ENCODE results near the gene WDR33.

WDR33 gene

DNA sequence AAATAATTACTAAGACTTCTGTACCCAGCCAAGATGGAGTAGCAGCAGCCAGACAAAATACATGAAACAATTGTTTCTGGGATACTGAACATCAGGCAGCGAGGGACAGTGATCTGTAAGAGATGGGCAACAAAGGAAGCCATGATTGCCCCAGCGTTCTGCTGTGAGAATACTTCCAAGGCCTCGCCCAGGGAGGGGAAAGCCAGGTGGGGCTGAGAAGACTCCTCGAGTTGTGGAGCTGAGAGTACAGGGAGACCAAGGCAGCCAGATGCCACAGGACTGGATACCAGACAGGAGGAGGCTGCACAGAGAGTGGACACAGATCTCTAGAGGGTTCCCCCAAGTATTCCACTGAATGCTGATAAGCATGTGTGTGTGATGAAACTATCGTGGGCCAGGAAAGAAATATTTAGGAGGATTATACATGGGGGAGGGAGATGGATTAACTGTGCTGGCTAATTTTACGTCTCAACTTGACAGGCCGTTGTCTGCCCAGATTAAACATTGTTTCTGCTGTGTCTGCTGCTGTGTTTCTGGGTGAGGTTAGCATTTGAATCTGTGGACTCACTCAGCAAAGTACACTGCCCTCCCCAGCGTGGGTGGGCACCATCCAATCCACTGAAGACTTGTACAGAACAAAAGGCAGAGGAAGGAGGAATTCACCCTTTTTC lies 125.4 kb downstream of the WDR33 start:
- DNase-seq = no peak

DNA sequence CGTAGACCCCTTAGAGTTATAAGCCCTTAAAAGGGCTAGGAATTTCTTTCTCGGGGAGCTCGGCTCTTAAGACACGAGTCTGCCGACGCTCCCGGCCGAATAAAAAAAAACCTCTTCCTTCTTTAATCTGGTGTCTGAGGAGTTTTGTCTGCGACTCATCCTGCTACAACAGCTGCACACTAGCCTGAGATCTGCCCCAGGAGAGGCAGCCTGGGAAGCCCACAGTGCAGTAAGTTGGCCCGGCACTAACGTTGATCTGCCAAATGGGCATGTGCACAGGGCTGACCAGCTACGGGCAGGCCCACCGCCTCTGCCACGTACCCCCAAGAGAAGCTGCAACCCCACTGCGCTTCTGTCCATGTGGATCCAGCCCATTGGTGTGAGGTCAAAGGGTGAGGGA lies 127.2 kb downstream of the WDR33 start:
- no peak for DNase-seq

DNA sequence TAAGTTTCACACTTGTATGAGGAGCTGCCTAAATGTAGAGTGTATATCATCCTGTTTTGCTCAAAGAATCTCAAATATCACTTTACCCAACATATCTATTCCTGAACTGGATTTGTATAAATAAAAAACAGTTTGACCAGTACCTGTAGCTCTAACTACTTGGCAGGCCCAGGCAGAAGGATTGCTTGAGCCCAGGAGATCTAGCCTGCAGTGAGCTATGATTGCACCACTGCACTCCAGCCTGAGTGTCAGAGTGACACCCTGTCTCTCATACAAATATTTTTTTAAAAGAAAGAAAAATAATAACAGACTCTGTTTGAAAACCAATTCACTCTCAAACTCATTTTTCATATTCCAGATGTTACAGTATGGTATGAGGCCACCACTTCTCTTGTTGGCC lies 127.9 kb downstream of the WDR33 start:
- DNase-seq = no peak

DNA sequence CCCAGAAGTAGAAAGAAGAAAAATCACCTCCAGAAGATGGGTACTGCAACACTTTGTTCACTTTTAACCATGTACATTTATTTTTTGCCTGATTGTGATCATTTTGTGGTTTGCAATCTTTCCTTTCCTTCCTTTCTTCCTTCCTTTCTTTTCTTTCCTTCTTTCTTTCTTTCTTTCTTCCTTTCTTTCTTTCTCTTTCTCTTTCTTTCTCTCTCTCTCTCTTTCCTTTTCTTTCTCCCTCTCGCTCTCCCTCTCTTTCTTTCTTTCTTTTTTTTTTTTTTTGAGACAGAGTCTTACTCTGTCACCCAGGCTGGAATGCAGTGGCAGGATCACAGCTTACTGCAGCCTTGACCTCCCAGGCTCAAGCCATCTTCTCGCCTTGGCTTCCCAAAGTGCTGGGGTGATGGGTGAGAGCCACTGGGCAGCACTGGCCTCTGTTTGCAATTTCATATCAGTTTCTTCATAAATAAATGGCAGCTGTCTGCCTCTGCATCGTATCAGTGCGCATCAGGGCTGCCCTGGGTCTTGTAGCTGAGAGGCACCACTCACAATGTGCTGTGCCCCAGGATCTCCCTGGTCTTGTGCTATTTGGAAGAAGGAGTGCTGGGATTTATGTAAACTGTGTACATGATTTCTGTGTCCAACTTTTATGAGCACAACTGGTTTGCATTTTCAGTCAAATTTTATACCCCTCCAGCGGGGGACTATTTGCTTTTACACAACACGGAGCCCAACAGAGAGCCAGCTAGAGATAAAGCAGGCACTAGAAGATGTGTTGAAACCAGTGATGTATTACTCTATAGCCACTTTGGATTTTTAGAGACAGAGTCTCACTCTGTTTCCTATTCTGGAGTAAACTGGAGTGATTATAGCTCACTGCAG lies 128.8 kb downstream of the WDR33 start:
- no peak for DNase-seq

DNA sequence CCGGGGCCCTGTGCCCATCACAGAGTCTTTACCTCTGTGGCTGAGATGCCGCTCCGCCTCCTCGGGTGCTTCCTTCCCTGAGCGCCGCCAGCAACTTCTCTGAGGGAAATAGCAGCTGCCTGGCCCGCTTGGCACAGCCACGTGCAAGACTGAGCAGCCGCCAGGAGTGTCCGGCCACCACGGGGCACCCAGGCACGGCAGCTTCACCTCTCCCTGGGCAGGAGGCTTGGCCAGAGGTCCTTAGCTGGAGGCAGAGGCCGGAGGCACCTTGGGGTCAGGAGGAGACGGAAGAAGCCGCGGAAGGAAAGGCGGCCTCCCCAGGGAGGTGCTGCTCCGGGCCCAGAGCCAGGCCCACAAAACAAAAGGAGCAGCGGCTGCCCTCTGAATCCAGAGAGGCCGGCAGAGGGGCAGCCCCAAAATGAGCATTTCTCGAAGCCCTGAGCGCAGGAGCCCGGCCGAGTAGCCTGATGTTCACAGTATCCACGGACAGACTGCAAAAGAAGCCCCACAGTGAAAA lies 129.6 kb downstream of the WDR33 start:
- no peak for DNase-seq

DNA sequence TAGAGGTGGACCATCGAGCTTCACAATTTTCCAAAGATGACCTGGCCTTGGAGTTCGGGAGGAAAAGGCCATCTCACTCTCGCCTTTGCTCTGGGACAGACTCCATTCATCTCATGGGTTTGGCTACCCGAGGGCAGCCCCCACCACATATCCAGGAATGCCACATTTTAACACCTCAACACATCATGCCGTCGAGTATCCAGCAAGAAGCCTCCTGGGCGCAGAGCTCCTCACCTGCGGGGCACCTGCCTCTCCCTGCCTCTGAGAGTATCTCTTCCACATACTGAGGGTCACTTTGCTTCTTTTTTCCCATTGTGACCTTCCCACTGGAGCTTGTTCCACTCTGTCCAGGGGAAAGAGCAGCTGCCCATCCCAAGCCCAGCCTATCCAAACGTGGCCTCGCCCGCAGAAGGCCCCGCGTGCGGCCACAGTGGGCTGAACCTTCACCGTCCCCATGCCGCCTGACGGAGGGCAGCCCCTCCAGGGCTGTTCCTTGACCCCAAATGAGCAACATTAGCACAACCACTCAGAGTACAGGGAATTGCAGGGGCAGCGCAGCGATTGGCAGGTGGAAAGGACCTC lies 130.2 kb downstream of the WDR33 start:
- no peak for DNase-seq

DNA sequence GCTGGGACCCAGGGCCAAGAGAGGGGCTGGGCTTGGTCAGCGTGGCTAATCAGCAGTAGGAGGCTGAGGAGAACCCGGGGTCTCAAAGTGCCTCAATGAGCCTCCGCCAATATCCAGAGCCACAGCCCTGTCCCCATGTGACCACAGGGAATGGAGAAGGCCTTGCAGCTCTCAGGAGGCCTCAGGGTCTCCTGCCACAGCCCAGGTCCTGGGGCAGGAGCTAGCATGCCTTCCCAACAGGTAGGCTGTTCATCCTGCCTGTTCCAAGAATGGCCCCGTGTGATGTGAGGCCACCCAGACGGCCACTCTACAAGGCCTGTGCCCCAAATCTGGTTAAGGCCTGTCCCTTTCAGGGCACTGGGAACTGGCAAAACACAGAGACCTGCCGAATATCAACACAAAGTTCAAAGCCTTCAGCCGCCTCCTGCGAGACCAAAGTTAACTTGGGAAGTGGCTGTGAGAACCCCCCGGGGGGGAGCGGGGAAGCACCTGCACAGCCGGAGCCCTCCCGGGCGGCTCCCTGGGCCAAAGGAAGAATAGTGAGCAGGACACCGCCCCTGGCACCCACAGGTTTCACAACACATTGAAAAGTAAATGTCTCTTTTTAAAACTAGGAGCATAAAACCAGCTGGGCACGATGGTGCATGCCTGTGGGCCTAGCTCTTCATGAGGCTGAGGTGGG lies 131.2 kb downstream of the WDR33 start:
- no peak for DNase-seq

DNA sequence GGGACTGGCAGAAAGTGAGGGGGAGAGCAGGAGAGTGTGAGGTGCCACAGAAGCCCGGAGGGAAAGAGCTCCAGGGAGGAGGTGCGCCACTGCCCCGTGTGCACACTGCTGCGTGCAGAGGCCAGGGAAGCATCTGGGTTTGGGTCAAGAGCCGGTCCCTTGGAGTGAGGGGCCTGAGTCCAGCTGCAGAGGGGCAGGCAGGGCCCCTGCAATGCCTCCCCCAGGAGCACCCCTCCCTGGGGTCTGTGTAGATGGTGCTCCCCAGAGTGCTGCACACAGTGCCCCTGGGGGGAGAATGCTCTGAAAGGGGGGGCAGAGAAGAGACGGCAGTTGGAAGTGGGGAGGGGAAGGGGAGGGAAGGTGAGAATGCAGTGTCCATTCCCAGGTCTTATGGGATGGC lies 132.0 kb downstream of the WDR33 start:
- no peak for DNase-seq

DNA sequence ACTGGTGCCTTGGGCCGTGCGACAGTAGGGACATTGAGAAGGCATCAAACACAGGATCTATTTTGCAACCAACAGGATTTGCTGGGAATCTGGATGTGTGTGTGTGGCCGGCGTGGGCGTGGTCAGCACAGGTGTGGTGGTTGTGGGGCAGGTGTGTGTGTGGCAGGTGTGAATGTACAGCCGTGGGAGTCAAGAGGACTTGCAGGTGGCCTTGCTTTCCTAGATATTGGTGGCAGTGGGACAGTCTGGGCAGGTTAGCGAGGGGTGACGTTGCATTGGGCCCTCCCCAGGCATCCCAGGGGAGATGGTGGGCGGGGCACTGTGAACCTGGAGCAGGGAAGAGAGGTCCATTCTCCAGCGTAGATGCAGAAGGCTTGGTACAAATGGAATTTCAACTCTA lies 132.4 kb downstream of the WDR33 start:
- DNase-seq = no peak

DNA sequence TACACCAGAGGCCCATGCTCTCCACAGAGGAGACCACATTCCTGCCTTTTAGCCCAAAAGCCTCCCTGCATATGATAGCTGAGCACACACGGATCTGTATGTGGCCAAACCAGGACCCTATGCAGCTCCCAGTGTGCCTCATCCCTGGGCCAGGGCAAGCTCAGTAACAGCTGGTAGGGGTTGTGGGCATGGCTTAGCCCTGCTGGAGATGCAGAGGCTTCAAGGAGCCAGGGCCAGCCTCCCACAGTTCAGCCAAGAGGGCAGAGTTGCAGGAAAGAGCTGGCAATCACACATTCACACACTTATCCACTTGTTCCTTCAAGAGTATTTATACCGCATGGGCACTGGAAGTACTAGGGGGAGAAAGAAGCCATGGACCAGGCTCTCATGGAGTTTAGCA lies 134.1 kb downstream of the WDR33 start:
- DNase-seq = no peak

DNA sequence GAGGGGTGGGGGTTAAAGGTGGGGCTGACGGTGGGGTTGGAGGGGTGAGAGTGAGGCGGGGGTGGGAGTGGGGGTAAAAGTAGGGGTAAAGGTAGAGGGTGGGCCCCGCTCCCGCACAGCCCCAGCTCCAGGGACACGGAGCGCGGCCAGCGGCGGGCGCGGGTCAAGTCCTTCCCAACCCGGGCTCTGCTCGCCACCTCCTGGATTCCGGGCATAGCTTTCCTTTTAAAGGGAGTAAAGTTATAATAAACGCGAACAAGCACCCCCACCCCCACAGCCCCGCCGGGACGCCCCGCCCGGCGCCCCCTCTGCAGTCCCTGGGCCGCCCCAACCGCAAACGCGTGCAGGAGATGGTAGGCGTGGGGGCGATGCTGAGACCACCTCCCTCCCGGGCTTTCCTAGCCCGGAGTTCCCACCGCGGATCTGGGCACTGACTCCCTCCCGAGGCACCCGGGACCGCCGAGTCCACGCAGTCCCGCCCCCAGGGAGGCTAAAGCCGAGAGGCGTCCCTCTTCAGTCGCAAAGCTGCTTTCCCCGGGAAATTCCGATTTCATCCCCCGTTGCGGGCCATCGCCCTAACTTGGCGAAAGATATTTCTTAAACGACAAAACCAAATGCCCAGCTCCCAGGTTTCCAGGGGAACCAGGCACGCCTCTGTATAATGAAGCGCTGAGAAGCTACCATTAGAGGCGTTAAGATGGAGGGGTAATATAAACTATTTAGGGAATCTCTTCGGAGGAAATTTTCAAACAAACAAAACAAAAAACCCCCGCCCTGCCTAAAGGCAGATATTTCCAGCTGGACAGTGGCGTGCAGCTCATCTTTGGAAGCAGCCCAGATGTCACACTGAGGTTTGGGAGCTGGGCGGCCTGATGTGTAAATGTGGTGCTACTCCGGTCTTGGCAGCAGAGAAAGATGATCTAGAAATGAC lies 135.4 kb downstream of the WDR33 start, which contains the start of gene LIMS2:
TSS of gene LIMS2 (minus strand) at position 200 of the 931 bp plus-strand sequence. CDS start 506 bp downstream, outside the sequence.
- DNase-seq = no peak

DNA sequence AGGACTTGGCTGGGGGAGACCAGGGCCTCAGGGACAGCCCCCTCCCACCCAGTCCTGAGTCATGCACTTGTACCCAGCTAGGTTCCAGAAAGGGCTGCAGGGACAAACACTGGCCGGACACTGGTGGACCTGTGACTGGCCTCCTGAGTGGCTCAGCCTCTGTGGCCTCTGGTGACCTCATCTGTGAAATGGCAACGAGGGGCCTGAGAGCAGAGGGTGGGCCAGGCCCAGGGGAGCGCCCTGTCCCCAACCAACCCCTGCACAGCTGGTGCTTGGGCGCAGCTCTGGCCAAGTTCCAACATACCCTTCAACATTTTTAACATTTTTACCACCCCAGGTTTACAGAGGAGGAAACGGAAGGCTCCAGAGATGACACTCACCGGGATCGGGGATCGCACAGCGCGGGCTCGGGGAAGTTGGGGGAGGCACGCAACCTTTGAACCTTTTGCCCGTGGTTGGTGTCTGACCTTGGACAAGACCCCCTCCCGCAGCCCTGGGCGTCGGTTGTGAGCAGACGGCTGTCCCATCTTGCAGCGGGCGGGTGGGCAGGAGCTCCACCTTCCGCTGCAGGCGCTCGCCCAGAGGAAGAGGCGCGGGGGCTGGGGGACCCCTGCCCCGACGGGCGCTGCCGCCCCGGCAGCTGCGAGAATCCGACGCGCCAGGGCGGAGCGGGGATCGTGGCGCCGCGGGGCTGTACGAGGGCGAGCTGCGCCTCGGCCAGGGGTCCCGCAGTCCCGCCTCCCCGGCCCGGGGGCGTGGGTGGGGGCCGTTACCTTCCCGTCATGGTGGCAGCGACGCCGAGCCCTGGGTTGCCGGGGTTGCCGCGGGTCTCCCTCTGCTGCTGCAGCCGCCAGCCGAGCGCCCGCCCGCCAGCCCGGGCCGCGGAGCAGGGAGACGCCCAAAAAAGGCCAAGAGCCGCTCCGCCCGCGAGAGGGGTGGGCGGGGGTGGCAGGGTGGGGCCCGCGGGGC lies 136.4 kb downstream of the WDR33 start:
- DNase-seq = peak; percentile 11

DNA sequence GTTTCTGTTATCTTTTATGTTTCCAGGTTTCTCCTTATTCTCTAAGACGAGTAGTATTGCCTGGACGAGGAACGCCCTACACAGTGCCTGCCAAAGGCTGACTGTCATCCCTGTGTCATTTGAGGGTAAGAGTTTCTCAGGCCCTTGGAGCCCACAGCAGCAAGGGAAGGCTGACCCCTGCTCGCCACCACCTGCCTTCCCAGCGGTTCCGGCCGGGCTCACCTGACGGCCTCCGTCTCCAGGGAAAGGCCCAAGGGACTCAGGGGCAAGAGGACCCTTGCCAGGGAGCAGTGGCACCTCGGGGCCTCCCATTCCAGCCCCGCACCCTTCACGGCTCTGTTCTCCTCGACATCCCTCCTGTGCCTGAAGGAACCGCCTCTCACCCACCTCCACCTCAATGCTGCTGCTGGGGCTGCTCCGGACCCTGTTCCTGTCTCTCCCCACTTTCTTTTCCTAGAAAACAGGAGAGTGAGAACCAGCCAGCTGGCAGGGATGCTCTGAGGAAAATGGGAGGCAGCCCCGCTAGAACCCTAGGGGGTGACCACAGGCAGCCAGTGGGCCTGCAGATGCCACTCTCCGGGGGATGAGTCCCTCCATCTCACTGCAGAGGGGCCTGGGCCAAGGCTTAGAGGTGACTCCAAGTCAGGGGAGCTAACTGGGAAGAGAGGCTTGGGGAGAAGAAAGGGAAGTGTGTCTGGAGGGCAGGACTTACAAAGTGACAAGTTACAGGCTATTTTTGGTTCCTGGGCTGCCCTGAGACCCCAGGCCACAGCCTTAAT lies 137.5 kb downstream of the WDR33 start:
- DNase-seq = no peak

DNA sequence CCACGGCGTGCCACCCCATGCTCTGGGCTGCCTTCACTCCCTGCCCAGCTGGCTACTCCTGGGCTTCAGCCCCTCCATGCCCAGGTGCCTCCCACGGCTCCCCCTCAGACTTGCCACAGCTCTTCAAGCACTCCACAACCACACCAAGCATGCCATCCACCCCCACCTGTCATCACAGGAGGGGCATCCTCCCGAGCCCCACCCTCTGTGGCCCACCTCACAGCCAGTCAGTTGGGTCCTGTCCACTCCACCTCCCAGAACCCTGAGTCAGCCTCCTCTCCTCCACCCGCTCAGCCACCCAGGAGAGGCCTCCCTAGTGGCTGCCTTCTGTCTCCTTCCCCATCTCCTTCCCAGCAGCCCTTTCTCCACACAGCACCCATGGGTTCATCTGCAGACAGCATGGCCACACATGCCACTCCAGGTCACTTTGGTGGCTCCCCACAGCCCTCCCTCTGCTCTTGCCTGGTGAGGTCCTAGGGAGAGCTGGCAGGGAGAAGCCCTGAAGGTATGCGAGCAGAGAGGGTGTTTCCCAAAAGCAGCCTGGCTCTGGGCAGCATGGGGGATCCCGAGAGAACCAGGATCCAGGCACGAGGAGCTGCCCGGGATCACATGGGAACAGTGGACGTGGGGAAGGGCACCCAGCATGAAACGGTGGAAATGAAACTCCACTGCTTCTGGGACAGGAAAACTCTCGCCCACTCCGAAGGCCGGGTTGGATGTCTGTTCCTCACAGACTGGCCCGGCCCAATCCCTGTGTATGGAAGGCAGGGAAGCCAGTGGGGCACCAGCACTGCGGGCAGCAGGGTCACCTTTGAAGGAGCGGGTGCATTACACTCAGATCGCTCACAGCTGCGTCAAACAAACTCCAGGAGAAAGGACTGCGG lies 138.4 kb downstream of the WDR33 start:
- no peak for DNase-seq

DNA sequence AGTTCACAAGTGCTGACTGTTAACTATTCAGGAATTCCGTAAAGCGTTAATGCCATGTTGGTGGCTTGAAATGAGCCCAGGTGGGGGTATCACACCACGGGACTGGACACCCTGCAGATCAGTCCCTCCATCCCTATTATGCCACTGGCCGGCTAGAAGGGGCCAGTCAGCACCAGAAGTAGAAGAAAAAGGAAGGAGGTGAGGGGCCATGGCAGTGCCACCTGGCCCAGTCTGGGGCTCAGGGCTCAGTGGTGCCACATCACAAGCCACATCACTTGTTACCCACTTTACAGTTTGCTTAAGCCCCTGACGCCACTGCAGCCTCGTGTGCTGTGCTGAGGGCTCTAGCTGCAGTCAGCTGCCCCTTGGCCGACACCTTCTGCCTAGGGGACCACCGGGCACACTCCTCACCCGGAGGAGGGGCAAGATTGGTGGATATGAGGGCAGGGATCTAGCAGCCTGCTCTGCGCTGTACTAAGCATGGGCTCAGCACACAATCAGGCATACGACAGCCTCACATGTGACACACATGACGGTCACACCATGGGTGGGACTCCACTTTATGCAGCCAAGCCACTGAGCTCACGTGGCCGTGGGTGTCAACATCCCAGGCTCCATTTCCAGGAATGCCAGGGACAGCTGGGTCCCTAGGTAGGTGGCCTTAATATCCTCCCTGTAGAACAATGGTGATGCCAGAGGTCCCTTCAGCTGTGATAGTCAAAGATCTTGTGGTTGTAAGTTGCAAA lies 139.2 kb downstream of the WDR33 start:
- DNase-seq = no peak

DNA sequence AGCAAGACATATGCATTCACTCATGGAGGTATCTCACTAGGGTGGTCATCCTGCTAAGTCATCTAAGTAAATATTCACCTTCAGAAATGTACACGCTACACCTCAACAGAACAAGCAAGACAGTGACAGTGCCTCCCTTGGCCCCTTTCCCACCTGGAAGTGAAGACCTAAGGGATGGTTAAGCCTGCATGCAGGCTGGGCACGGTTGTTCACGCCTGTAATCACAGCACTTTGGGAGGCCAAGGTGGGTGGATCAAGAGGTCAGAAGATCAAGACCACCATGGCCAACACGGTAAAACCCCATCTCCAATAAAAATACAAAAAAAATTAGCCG lies 140.0 kb downstream of the WDR33 start:
- no peak for DNase-seq

DNA sequence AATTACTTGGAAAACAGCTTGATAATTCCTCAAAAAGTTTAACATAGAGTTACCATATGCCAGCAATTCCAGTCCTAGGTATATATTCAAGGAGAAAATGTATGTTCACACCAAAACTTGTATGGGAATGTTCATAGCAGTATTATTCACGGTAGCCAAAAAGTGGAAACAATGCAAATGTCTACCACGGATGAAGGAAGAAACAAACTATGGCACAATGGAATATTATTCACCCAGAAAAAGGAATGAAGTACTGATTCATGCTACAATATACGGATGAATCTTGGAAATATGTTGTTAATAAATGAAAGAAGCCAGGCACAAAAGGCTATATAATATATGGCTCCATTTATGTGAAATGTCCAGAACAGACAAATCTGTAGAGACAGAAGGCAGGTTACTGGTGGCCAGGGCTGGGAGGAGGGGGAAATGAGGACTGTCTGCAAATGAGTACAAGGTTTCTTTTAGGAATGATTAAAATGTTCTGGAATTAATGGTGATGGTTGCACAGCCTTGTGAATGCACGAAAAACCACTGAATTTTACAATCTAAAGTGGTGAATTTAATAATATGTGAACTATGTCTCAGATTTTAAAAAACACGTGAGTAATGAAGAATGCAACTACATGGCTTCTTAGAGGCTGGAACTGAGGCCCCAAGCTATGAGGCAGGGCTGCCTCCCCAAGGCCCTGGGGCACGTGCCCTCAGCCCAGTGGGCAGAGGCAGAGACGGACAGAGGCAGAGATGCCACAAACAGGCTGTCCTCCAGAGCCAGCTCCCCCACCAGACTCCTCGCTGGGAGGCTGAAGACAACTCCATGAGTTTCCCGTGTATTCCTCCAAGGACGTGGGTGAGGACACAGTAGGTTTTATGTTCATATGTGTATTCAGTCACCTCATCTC lies 140.7 kb downstream of the WDR33 start:
- DNase-seq = no peak
